Thyroid gland (tissue), 4 donors: ENCODE data around the gene WDR59. TPM values are rescaled to one million over a fixed set of nuclear protein-coding genes. Genes with fewer than 3 reads are reported as not detected.

Experiments
- DNase-seq, 2 donors: peaks; one replicate each; pipeline ENCODE4 v3.0.0-alpha.2; 2019
- H3K27ac ChIP-seq, 3 donors: fragments of 200-600 bp; sonication (generic); 1 replicate in 2 of 3; 2 replicates in 1 of 3; pipeline ENCODE4 v1.5.1; 2016 to 2019; ENCODE audit warnings: mild to moderate bottlenecking in 1 of 3, moderate library complexity in 1 of 3
- H3K27me3 ChIP-seq: fragments of 200-600 bp; sonication (generic); one replicate; pipeline ENCODE4 v1.5.1; 2019
- H3K36me3 ChIP-seq, 2 donors: fragments of 200-600 bp; sonication (generic); one replicate each; pipeline ENCODE4 v1.5.1; 2016 to 2019
- H3K4me1 ChIP-seq, 2 donors: fragments of 200-600 bp; sonication (generic); one replicate each; pipeline ENCODE4 v1.5.1; 2017 to 2019
- H3K4me3 ChIP-seq, 3 donors: fragments of 200-600 bp; sonication (generic); replicated peaks in 1 of 3; 1 replicate in 2 of 3; 2 replicates in 1 of 3; pipeline ENCODE4 v1.5.1; 2016; ENCODE audit warnings: mild to moderate bottlenecking in 1 of 3
- H3K9me3 ChIP-seq: fragments of 200-600 bp; sonication (generic); one replicate; pipeline ENCODE4 v1.5.1; 2017
- CTCF ChIP-seq, 6 experiments: fragments of 200-600 bp in 3 of 6; fragments of 450-650 bp in 3 of 6; sonication (generic) in 3 of 6; IDR thresholded peaks; one replicate each; pipeline ENCODE4 v1.5.1; 2016 to 2019; ENCODE audit warnings: antibody characterized with exemption in 6 of 6, mild to moderate bottlenecking in 2 of 6, inconsistent platforms in 1 of 6, moderate library complexity in 1 of 6
- POLR2A ChIP-seq, 2 donors: fragments of 450-650 bp; IDR thresholded peaks; one replicate each; pipeline ENCODE4 v1.6.1; 2017; ENCODE audit warnings: antibody characterized with exemption in 2 of 2, mild to moderate bottlenecking in 2 of 2, moderate library complexity in 1 of 2
- WGBS, 2 donors: methylation state at CpG; one replicate each; pipeline ENCODE4 v1.1.5; 2017; 5-methylcytosine and 5-hydroxymethylcytosine counted together
- intact Hi-C: fragments of 100-400 bp; cut with DNase I; formaldehyde crosslinking; loops from one replicate; pipeline ENCODE4 v1.15.1; 2023
- total RNA-seq, 4 donors: library from RNA; depleted of rRNA; stranded (reverse); fragments of >200 nt; gene quantifications; one replicate each; pipeline ENCODE4 v1.2.3, GENCODE V29; 2016

WDR59 gene
- total RNA-seq, 4 donors from 2014 or later = 40.2 to 55.8 (median 46.9) TPM

DNA sequence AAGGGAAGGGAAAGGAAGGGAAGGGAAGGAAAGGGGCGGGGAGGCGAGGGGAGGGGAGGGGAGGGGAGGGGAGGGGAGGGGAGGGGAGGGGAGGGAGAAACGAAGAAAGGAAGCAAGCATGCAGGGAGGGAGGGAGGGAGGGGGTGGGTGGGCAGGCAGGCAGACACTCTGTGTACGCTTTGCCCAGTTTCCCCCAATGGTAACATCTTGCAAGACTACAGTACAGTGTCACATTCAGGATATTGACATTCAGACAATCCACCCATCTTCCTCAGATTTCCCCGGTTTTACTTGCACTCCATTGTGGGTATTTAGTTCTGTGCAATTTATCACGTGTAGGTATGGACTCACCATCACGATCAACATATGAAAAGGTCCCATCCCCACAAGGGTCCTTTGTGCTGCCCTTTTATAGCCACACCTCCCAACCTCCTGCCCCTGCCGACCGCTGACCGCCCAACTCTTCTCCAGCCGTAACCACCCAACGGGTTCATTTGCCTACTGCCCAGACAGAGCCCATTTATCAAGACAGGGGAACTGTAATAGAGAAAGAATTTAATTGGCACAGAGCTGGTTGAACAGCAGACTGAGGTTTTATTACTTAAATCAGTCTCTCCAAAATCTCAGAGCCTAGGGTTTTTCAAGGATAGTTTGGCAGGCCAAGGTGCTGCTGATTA, 118.9 kb downstream of the WDR59 start:
- DNase-seq = no peak
- intact Hi-C loops = no loop called here
- no peaks in the 10 kb centered on the region for H3K27me3 ChIP-seq
- H3K4me3 ChIP-seq = no peak overlapping the region
- TF ChIP-seq CTCF (IDR thresholded peaks at IDR 0.05) (no peak), POLR2A (IDR thresholded peaks at IDR 0.05) (no peak)
- WGBS, 2 donors = 49 to 66% methylated on average over 10 to 12 of the region's 12 CpGs
- H3K9me3 ChIP-seq = no peaks in the 10 kb centered on the region
- H3K36me3 ChIP-seq = no peaks in the 10 kb centered on the region
- H3K27ac ChIP-seq = no peak overlapping the region
- H3K4me1 ChIP-seq = no peaks in the 10 kb centered on the region

- intact Hi-C loops = loop anchor here (5.0 kb wide), 2 partner anchors 50 to 155 kb away; no protein-coding TSS in a partner anchor
- TF ChIP-seq CTCF (IDR thresholded peaks at IDR 0.05) (peak; percentile 61 to 99 (median 88)), POLR2A (IDR thresholded peaks at IDR 0.05) (no peak)
- H3K27ac ChIP-seq = no peak overlapping the region
- no peak overlapping the region for H3K4me3 ChIP-seq
- H3K4me1 ChIP-seq = no peaks in the 10 kb centered on the region
- no peaks in the 10 kb centered on the region for H3K9me3 ChIP-seq
- H3K27me3 ChIP-seq = no peaks in the 10 kb centered on the region
- H3K36me3 ChIP-seq = no peaks in the 10 kb centered on the region
- DNase-seq = no peak
- WGBS, 2 donors = 18 to 23% methylated on average over 10 of the region's 10 CpGs
Observed at GRCh38 chr16:74862743-74863244, 122.1 kb downstream of the WDR59 start.

- 81 to 82% methylated on average over 4 of the region's 4 CpGs for WGBS, 2 donors
- H3K4me1 ChIP-seq = no peaks in the 10 kb centered on the region
- H3K27ac ChIP-seq = no peak overlapping the region
- H3K36me3 ChIP-seq = no peaks in the 10 kb centered on the region
- no peak for DNase-seq
- no peaks in the 10 kb centered on the region for H3K9me3 ChIP-seq
- intact Hi-C loops = no loop called here
- H3K27me3 ChIP-seq = no peaks in the 10 kb centered on the region
- TF ChIP-seq CTCF (IDR thresholded peaks at IDR 0.05) = no peak
- TF ChIP-seq POLR2A (IDR thresholded peaks at IDR 0.05) = no peak
- no peak overlapping the region for H3K4me3 ChIP-seq
Observed at GRCh38 chr16:74852500-74852875, 132.4 kb downstream of the WDR59 start.

- Histone ChIP-seq H3K4me3 (no peak overlapping the region), H3K27ac (no peak overlapping the region), H3K4me1 (no peaks in the 10 kb centered on the region), H3K27me3 (no peaks in the 10 kb centered on the region), H3K9me3 (no peaks in the 10 kb centered on the region), H3K36me3 (no peaks in the 10 kb centered on the region)
- no peak for TF ChIP-seq CTCF (IDR thresholded peaks at IDR 0.05)
- TF ChIP-seq POLR2A (IDR thresholded peaks at IDR 0.05) = no peak
- DNase-seq = no peak
- intact Hi-C loops = no loop called here
- WGBS, 2 donors = 78 to 94% methylated on average over 7 of the region's 7 CpGs
Observed at GRCh38 chr16:74850027-74850426, 134.9 kb downstream of the WDR59 start.

DNA sequence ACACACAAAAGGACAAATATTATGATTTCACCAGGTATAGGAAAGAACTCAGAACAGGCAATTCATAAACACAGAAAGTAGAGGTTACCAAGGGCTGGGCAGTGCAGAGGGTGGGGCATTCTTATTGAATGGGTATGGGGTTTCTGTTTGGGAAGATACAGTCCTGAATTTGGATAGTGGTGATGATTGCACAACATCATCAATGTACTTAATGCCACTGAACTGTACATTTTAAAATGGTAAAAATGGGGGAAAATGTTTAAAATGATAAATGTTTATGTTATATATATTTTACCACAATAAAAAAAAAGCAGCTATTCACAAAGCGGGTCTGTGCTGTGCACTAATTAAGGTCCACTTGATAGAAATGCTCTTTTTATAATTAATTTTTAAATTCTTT, 137.7 kb downstream of the WDR59 start:
- Histone ChIP-seq H3K4me3 (no peak overlapping the region), H3K4me1 (peaks cover 5 to 8% of the 10 kb centered on the region in 2 donors), H3K27ac (no peak overlapping the region), H3K27me3 (no peaks in the 10 kb centered on the region), H3K9me3 (no peaks in the 10 kb centered on the region), H3K36me3 (no peaks in the 10 kb centered on the region)
- intact Hi-C loops = no loop called here
- 99% methylated on average over 1 of the region's 1 CpG for WGBS, 2 donors
- TF ChIP-seq CTCF (IDR thresholded peaks at IDR 0.05) (no peak), POLR2A (IDR thresholded peaks at IDR 0.05) (no peak)
- no peak for DNase-seq
